SK-N-SH (cell line): ENCODE measurements around the gene SULT1C2. TPM values are rescaled to one million over a fixed set of nuclear protein-coding genes. Genes with fewer than 3 reads are reported as not detected.
"Not testable (repeated sequence)": the region's sequence is repeated elsewhere in the genome, so short reads cannot be mapped to it uniquely, and the experiment has no call there.

ENCODE experiments used
- CTCF ChIA-PET: fragments of 300-600, 350-600 bp; formaldehyde crosslinking; extraction: SDS; loops from one replicate; lab custom pipeline; 2021; lab: Yijun Ruan, JAX
- POLR2A ChIA-PET: fragments of 350-600 bp; sonication (Branson Sonifier 250); formaldehyde crosslinking; extraction: SDS; loops from one replicate; lab custom pipeline; 2020; ENCODE audit warnings: antibody characterized with exemption, inconsistent platforms; lab: Yijun Ruan, JAX
- DNase-seq: peaks from one replicate; pipeline ENCODE4 v3.0.0; 2012
- H2AFZ ChIP-seq: fragments of 200-600 bp; sonication (generic); 2 replicates; pipeline ENCODE4 v1.8.1; 2016; ENCODE audit warnings: antibody characterized with exemption, mild to moderate bottlenecking, low read depth
- H3F3A ChIP-seq: fragments of 200-600 bp; sonication (generic); replicated peaks from 2 replicates; pipeline ENCODE3; 2016; ENCODE audit warnings: antibody characterized with exemption, mild to moderate bottlenecking; ENCODE audit not compliant: insufficient read depth
- H3K27ac ChIP-seq, 2 experiments: fragments of 200-500 bp in 1 of 2; fragments of 200-600 bp in 1 of 2; sonication (Bioruptor generic) in 1 of 2; sonication (generic), shearing (Covaris generic) in 1 of 2; 2 replicates each; pipeline versions ENCODE4 v1.5.1 to v1.6.1; 2014 to 2016; ENCODE audit warnings: low read depth in 2 of 2, inconsistent platforms in 1 of 2, low read length in 1 of 2, mild to moderate bottlenecking in 1 of 2, mixed read lengths in 1 of 2
- H3K27me3 ChIP-seq: fragments of 200-600 bp; sonication (generic), shearing (Covaris generic); 2 replicates; pipeline ENCODE4 v1.6.1; 2016; ENCODE audit warnings: mixed run types; ENCODE audit not compliant: insufficient read depth
- H3K36me3 ChIP-seq, 2 experiments: fragments of 200-500 bp in 1 of 2; fragments of 200-600 bp in 1 of 2; sonication (Bioruptor generic) in 1 of 2; sonication (generic) in 1 of 2; replicated peaks in 1 of 2; 2 replicates each; pipeline versions ENCODE3 to v1.5.1; 2014 to 2016; ENCODE audit warnings: low read length in 1 of 2, mild to moderate bottlenecking in 1 of 2; ENCODE audit not compliant: insufficient read depth in 2 of 2, control insufficient read depth in 1 of 2
- H3K4me1 ChIP-seq, 2 experiments: fragments of 200-500 bp in 1 of 2; fragments of 200-600 bp in 1 of 2; sonication (Bioruptor generic) in 1 of 2; sonication (generic), shearing (Covaris generic) in 1 of 2; 2 replicates each; pipeline versions ENCODE4 v1.5.1 to v1.6.1; 2014 to 2016; ENCODE audit warnings: low read depth in 1 of 2, low read length in 1 of 2, mixed run types in 1 of 2; ENCODE audit not compliant: insufficient read depth in 2 of 2, control insufficient read depth in 1 of 2
- H3K4me2 ChIP-seq: fragments of 200-600 bp; sonication (generic), shearing (Covaris generic); 2 replicates; pipeline ENCODE4 v1.6.1; 2017; ENCODE audit warnings: mixed run types
- H3K4me3 ChIP-seq, 2 experiments: fragments of 200-500 bp in 1 of 2; fragments of 200-600 bp in 1 of 2; sonication (Bioruptor generic) in 1 of 2; sonication (generic), shearing (Covaris generic) in 1 of 2; 2 replicates each; pipeline versions ENCODE4 v1.5.1 to v1.8.1; 2014 to 2016; ENCODE audit warnings: low read depth in 2 of 2, inconsistent platforms in 1 of 2, low read length in 1 of 2, mild to moderate bottlenecking in 1 of 2, mixed read lengths in 1 of 2, moderate library complexity in 1 of 2
- H3K79me2 ChIP-seq: fragments of 200-600 bp; sonication (generic); 2 replicates; pipeline ENCODE4 v1.8.1; 2017; ENCODE audit warnings: mild to moderate bottlenecking; ENCODE audit not compliant: insufficient read depth
- H3K9ac ChIP-seq: fragments of 200-600 bp; sonication (generic); 2 replicates; pipeline ENCODE4 v1.6.1; 2017; ENCODE audit warnings: mixed run types
- H3K9me2 ChIP-seq: fragments of 200-600 bp; sonication (generic); 2 replicates; pipeline ENCODE4 v1.6.1; 2017; ENCODE audit warnings: mixed run types
- H3K9me3 ChIP-seq: fragments of 200-600 bp; sonication (generic); 2 replicates; pipeline ENCODE4 v1.6.1; 2017; ENCODE audit warnings: mixed run types, mild to moderate bottlenecking, moderate library complexity
- H4K20me1 ChIP-seq: fragments of 200-600 bp; sonication (generic); 2 replicates; pipeline ENCODE4 v1.6.1; 2017; ENCODE audit warnings: mild to moderate bottlenecking, mixed run types; ENCODE audit not compliant: insufficient read depth
- EP300 ChIP-seq, 2 experiments: IDR thresholded peaks; 2 replicates each; pipeline versions ENCODE4 v1.4.0 to v1.6.1; 2012; ENCODE audit warnings: borderline replicate concordance in 1 of 2, low read depth in 1 of 2, low read length in 1 of 2
- EZH2phosphoT487 ChIP-seq: fragments of 200-600 bp; sonication (generic); IDR thresholded peaks from 2 replicates; pipeline ENCODE4 v1.6.1; 2017; ENCODE audit warnings: low read depth, mixed run types, mild to moderate bottlenecking, antibody characterized with exemption, moderate library complexity, borderline replicate concordance
- FOXJ3 ChIP-seq: sonication (generic); formaldehyde crosslinking; IDR thresholded peaks from 2 replicates; pipeline ENCODE4 v1.5.1; 2020; ENCODE audit warnings: mild to moderate bottlenecking, missing genetic modification reagents
- GABPA ChIP-seq: IDR thresholded peaks from 2 replicates; pipeline ENCODE4 v1.4.0; 2012; ENCODE audit warnings: low read depth, mild to moderate bottlenecking
- GATA2 ChIP-seq: sonication (generic); formaldehyde crosslinking; IDR thresholded peaks from 2 replicates; pipeline ENCODE4 v1.5.0; 2020; ENCODE audit warnings: mild to moderate bottlenecking, missing genetic modification reagents
- IRF3 ChIP-seq: fragments of 150-350 bp; IDR thresholded peaks from 2 replicates; pipeline ENCODE4 v1.6.1; 2016; ENCODE audit warnings: mild to moderate bottlenecking, low read depth, low read length
- MXI1 ChIP-seq: IDR thresholded peaks from 2 replicates; pipeline ENCODE4 v1.6.1; 2012; ENCODE audit warnings: mild to moderate bottlenecking, low read depth, low read length, improper control_type of control experiment
- NRF1 ChIP-seq: IDR thresholded peaks from 2 replicates; pipeline ENCODE4 v1.6.1; 2012; ENCODE audit warnings: low read depth, mild to moderate bottlenecking, low read length
- RAD21 ChIP-seq: IDR thresholded peaks from 2 replicates; pipeline ENCODE4 v1.6.1; 2012; ENCODE audit warnings: mild to moderate bottlenecking, low read length
- REST ChIP-seq: IDR thresholded peaks from 2 replicates; pipeline ENCODE4 v1.6.1; 2012; ENCODE audit warnings: mild to moderate bottlenecking, low read depth, low read length, moderate library complexity
- RFX5 ChIP-seq: IDR thresholded peaks from 2 replicates; pipeline ENCODE4 v1.6.1; 2012; ENCODE audit warnings: mild to moderate bottlenecking, improper control_type of control experiment, low read length
- RXRA ChIP-seq: IDR thresholded peaks from 2 replicates; pipeline ENCODE4 v1.4.0; 2012; ENCODE audit warnings: low read depth, mild to moderate bottlenecking, borderline replicate concordance
- TAF1 ChIP-seq: IDR thresholded peaks from 2 replicates; pipeline ENCODE4 v1.6.1; 2012; ENCODE audit warnings: low read depth, mild to moderate bottlenecking, low read length, moderate library complexity, borderline replicate concordance
- TCF12 ChIP-seq: IDR thresholded peaks from 2 replicates; pipeline ENCODE4 v1.4.0; 2012
- USF1 ChIP-seq: IDR thresholded peaks from 2 replicates; pipeline ENCODE4 v1.4.0; 2012; ENCODE audit warnings: low read depth, borderline replicate concordance
- YY1 ChIP-seq: IDR thresholded peaks from 2 replicates; pipeline ENCODE4 v1.4.0; 2012; ENCODE audit warnings: low read depth, mild to moderate bottlenecking
- WGBS: methylation state at CpG from one replicate; pipeline ENCODE4 v1.1.6; 2017; ENCODE audit warnings: low lambda C conversion rate; 5-methylcytosine and 5-hydroxymethylcytosine counted together
- polyA plus RNA-seq, 3 experiments: library from polyadenylated mRNA; depleted of rRNA; stranded (reverse); fragments of >200 nt; gene quantifications; 2 replicates each; pipeline ENCODE4 v1.2.3, GENCODE V29; 2012
- TF ChIP-seq, protein P1 (sequence below): fragments of 150-350 bp; IDR thresholded peaks from 2 replicates; pipeline ENCODE4 v1.6.1; 2017; ENCODE audit warnings: antibody characterized with exemption, low read length, low read depth, borderline replicate concordance
- TF ChIP-seq, protein P2 (sequence below): fragments of 200-600 bp; sonication (generic); IDR thresholded peaks from 2 replicates; pipeline ENCODE4 v1.6.1; 2017; ENCODE audit warnings: antibody characterized with exemption, mild to moderate bottlenecking, moderate library complexity

The SULT1C2 gene
- polyA plus RNA-seq, 1 of the 3 experiments (the other 2 are of a cell fraction), result not detected

DNA sequence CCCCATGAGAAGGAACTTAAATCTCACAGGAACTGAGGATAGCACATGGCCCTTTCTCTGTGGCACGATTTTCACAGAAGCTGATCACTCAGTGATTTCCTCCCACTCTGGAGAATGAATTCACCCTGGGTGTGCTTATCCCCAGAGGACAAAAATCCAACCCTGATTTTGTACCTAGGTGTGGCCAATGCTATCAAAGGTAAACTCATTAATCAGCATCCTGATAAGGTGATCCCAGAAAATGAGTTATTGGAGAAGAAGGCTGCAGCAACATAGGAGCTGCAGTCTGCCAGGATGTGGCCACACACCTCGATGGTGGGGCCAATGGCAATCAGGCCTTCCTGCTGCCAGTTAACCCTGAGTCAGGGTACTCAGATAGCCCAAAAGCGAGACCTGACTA, 8.2 kb upstream of the SULT1C2 start:
- H3K9me3 ChIP-seq, result no peaks in the 10 kb centered on the region
- H2AFZ ChIP-seq, result no peak overlapping the region
- H3K27me3 ChIP-seq, result no peaks in the 10 kb centered on the region
- no peak for DNase-seq
- H4K20me1 ChIP-seq, result no peaks in the 10 kb centered on the region
- CTCF ChIA-PET, result no interaction called here
- no peaks in the 10 kb centered on the region for H3K9me2 ChIP-seq
- 43% methylated on average over 3 of the region's 3 CpGs for WGBS
- H3K4me2 ChIP-seq, result no peak overlapping the region
- H3K27ac ChIP-seq, result no peak overlapping the region
- POLR2A ChIA-PET, result no interaction called here
- no peaks in the 10 kb centered on the region for H3K36me3 ChIP-seq
- no peaks in the 10 kb centered on the region for H3K4me1 ChIP-seq
- TF ChIP-seq GATA2 (CRISPR knock-in tag) (no peak), EP300 (IDR thresholded peaks at IDR 0.05; ENCODE audit: borderline replicate concordance in 1 of 2, low read depth in 1 of 2, low read length in 1 of 2) (no peak), RXRA (no peak), USF1 (no peak), EZH2phosphoT487 (no peak), RFX5 (no peak), REST (no peak), TCF12 (no peak), YY1 (no peak), TAF1 (no peak), NRF1 (no peak), IRF3 (no peak), MXI1 (no peak), FOXJ3 (CRISPR knock-in tag) (no peak), GABPA (no peak), RAD21 (no peak)
- TF ChIP-seq, protein P1, sequence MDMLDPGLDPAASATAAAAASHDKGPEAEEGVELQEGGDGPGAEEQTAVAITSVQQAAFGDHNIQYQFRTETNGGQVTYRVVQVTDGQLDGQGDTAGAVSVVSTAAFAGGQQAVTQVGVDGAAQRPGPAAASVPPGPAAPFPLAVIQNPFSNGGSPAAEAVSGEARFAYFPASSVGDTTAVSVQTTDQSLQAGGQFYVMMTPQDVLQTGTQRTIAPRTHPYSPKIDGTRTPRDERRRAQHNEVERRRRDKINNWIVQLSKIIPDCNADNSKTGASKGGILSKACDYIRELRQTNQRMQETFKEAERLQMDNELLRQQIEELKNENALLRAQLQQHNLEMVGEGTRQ, result no peak
- TF ChIP-seq, protein P2, sequence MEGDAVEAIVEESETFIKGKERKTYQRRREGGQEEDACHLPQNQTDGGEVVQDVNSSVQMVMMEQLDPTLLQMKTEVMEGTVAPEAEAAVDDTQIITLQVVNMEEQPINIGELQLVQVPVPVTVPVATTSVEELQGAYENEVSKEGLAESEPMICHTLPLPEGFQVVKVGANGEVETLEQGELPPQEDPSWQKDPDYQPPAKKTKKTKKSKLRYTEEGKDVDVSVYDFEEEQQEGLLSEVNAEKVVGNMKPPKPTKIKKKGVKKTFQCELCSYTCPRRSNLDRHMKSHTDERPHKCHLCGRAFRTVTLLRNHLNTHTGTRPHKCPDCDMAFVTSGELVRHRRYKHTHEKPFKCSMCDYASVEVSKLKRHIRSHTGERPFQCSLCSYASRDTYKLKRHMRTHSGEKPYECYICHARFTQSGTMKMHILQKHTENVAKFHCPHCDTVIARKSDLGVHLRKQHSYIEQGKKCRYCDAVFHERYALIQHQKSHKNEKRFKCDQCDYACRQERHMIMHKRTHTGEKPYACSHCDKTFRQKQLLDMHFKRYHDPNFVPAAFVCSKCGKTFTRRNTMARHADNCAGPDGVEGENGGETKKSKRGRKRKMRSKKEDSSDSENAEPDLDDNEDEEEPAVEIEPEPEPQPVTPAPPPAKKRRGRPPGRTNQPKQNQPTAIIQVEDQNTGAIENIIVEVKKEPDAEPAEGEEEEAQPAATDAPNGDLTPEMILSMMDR, result no peak
- H3K9ac ChIP-seq, result no peak overlapping the region
- H3K79me2 ChIP-seq, result no peaks in the 10 kb centered on the region
- no peak overlapping the region for H3K4me3 ChIP-seq
- H3F3A ChIP-seq, result no peaks in the 10 kb centered on the region

GRCh38 chr2:108284566-108284965, 4.1 kb upstream of the SULT1C2 start:
- H3K27me3 ChIP-seq, H4K20me1 ChIP-seq, H3K27ac ChIP-seq, CTCF ChIA-PET, H3K36me3 ChIP-seq, H2AFZ ChIP-seq, H3K9me2 ChIP-seq, H3K4me2 ChIP-seq, POLR2A ChIA-PET, H3K9ac ChIP-seq, H3K4me1 ChIP-seq, H3K9me3 ChIP-seq, H3F3A ChIP-seq, H3K79me2 ChIP-seq, DNase-seq, H3K4me3 ChIP-seq: not testable (repeated sequence)
- WGBS, result 20% methylated on average over 7 of the region's 7 CpGs
